OCI-LY7 (cell line): ENCODE data around the gene WDFY4.

Source experiments
- EZH2phosphoT487 ChIP-seq: fragments of 200-600 bp; sonication (generic); IDR thresholded peaks from 2 replicates; pipeline ENCODE4 v1.6.1; 2018; ENCODE audit warnings: low read depth, borderline replicate concordance, mild to moderate bottlenecking, mixed run types, antibody characterized with exemption, low read length, moderate library complexity, mixed read lengths
- TF ChIP-seq, protein P1 (sequence below): fragments of 200-600 bp; sonication (generic); conservative IDR thresholded peaks from 2 replicates; pipeline ENCODE4 v1.5.1; 2014; ENCODE audit warnings: mild to moderate bottlenecking, antibody characterized with exemption, low read length, moderate library complexity, mixed read lengths

DNA sequence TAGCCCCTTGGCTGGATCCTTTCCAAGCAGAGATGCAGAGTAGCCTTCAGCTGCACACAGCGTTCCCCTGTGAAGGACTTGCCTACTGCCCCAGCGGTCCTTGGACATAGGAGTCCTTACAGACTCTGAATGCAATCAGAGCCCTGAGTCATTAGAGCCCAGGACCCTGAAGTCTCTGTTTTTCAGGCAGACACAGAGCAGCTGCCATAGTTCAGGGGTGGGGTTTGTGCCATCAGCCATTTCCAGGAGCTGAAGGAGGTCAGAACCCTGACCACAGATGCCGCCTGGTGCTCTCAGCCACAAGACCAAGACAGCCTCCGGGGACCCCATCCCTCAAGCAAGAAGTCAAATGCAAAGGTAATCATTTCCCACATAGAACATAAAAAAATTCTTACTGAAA lies 32.8 kb upstream of the WDFY4 start:
- TF ChIP-seq, protein P1, sequence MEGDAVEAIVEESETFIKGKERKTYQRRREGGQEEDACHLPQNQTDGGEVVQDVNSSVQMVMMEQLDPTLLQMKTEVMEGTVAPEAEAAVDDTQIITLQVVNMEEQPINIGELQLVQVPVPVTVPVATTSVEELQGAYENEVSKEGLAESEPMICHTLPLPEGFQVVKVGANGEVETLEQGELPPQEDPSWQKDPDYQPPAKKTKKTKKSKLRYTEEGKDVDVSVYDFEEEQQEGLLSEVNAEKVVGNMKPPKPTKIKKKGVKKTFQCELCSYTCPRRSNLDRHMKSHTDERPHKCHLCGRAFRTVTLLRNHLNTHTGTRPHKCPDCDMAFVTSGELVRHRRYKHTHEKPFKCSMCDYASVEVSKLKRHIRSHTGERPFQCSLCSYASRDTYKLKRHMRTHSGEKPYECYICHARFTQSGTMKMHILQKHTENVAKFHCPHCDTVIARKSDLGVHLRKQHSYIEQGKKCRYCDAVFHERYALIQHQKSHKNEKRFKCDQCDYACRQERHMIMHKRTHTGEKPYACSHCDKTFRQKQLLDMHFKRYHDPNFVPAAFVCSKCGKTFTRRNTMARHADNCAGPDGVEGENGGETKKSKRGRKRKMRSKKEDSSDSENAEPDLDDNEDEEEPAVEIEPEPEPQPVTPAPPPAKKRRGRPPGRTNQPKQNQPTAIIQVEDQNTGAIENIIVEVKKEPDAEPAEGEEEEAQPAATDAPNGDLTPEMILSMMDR: no peak
- TF ChIP-seq EZH2phosphoT487: no peak
